ENCODE results near the gene ENPP6. TPM values are rescaled to one million over a fixed set of nuclear protein-coding genes. Genes with fewer than 3 reads are reported as not detected.

Gene ENPP6
- total and polyA plus RNA-seq, 4 donors: 0.02 to 0.37 (median 0.10) TPM

- Histone ChIP-seq H3K36me3 (ENCODE audit: control insufficient read depth in 4 of 4, insufficient read depth in 4 of 4, low read length in 4 of 4) (no peaks in the 10 kb centered on the region), H3K27ac (ENCODE audit: low read depth in 1 of 2, low read length in 1 of 2) (no peak overlapping the region), H3K9ac (ENCODE audit: insufficient read depth in 1 of 2, low read length in 2 of 2) (no peak overlapping the region), H3K27me3 (ENCODE audit: control insufficient read depth in 3 of 3, insufficient read depth in 3 of 3, low read length in 2 of 3) (no peaks in the 10 kb centered on the region), H3K9me3 (ENCODE audit: control insufficient read depth in 4 of 4, insufficient read depth in 3 of 4, low read length in 3 of 4) (peaks cover 0 to 15% (median 9%) of the 10 kb centered on the region in 4 donors), H3K4me3 (no peak overlapping the region), H3K4me1 (ENCODE audit: control insufficient read depth in 5 of 5, insufficient read depth in 5 of 5, low read length in 5 of 5) (no peaks in the 10 kb centered on the region)
- TF ChIP-seq CTCF (IDR thresholded peaks at IDR 0.05; ENCODE audit: control extremely low read depth, extremely low read depth): no peak
- ATAC-seq (ENCODE audit: insufficient read depth, low FRiP score) (no peak), DNase-seq (no peak)
- 87 to 93% methylated on average over 5 of the region's 5 CpGs for WGBS, 2 donors
Observed at GRCh38 chr4:184074677-184075388, 142.8 kb downstream of the ENPP6 start.

- peaks cover 0 to 27% (median 0%) of the 10 kb centered on the region in 5 donors for H3K4me1 ChIP-seq (ENCODE audit: control insufficient read depth in 5 of 5, insufficient read depth in 5 of 5, low read length in 5 of 5)
- H3K36me3 ChIP-seq (ENCODE audit: control insufficient read depth in 4 of 4, insufficient read depth in 4 of 4, low read length in 4 of 4): no peaks in the 10 kb centered on the region
- WGBS, 2 donors: 76 to 82% methylated on average over 9 of the region's 9 CpGs
- H3K9me3 ChIP-seq (ENCODE audit: control insufficient read depth in 4 of 4, insufficient read depth in 3 of 4, low read length in 3 of 4): peaks cover 0 to 12% (median 5%) of the 10 kb centered on the region in 4 donors
- no peak overlapping the region for H3K9ac ChIP-seq (ENCODE audit: insufficient read depth in 1 of 2, low read length in 2 of 2)
- H3K27me3 ChIP-seq (ENCODE audit: control insufficient read depth in 3 of 3, insufficient read depth in 3 of 3, low read length in 2 of 3): no peaks in the 10 kb centered on the region
- H3K27ac ChIP-seq (ENCODE audit: low read depth in 1 of 2, low read length in 1 of 2): no peak overlapping the region
- DNase-seq (peak in 2 of 3 donors; percentile 11 to 15), ATAC-seq (ENCODE audit: insufficient read depth, low FRiP score) (no peak)
- H3K4me3 ChIP-seq: no peak overlapping the region
- no peak for TF ChIP-seq CTCF (IDR thresholded peaks at IDR 0.05; ENCODE audit: control extremely low read depth, extremely low read depth)
Observed at GRCh38 chr4:184067931-184068554, 149.6 kb downstream of the ENPP6 start.

- Histone ChIP-seq H3K9me3 (ENCODE audit: control insufficient read depth in 4 of 4, insufficient read depth in 3 of 4, low read length in 3 of 4) (peaks cover 0 to 2% (median 0%) of the 10 kb centered on the region in 4 donors), H3K4me3 (no peak overlapping the region), H3K4me1 (ENCODE audit: control insufficient read depth in 5 of 5, insufficient read depth in 5 of 5, low read length in 5 of 5) (peaks cover 0 to 27% (median 0%) of the 10 kb centered on the region in 5 donors), H3K9ac (ENCODE audit: insufficient read depth in 1 of 2, low read length in 2 of 2) (no peak overlapping the region), H3K27ac (ENCODE audit: low read depth in 1 of 2, low read length in 1 of 2) (no peak overlapping the region), H3K27me3 (ENCODE audit: control insufficient read depth in 3 of 3, insufficient read depth in 3 of 3, low read length in 2 of 3) (no peaks in the 10 kb centered on the region), H3K36me3 (ENCODE audit: control insufficient read depth in 4 of 4, insufficient read depth in 4 of 4, low read length in 4 of 4) (no peaks in the 10 kb centered on the region)
- no peak for ATAC-seq (ENCODE audit: insufficient read depth, low FRiP score)
- TF ChIP-seq CTCF (IDR thresholded peaks at IDR 0.05; ENCODE audit: control extremely low read depth, extremely low read depth): no peak
- DNase-seq: peak; percentile 76 to 97 (median 94)
- 41 to 56% methylated on average over 9 of the region's 9 CpGs for WGBS, 2 donors
Observed at GRCh38 chr4:184066584-184067300, 150.9 kb downstream of the ENPP6 start.
